ENCODE results near the gene FARS2. TPM values are rescaled to one million over a fixed set of nuclear protein-coding genes. Genes with fewer than 3 reads are reported as not detected.

The FARS2 gene
- polyA plus RNA-seq, 2 of the 4 experiments (the other 2 are of a cell fraction), result 12.9 to 17.5 TPM

DNA sequence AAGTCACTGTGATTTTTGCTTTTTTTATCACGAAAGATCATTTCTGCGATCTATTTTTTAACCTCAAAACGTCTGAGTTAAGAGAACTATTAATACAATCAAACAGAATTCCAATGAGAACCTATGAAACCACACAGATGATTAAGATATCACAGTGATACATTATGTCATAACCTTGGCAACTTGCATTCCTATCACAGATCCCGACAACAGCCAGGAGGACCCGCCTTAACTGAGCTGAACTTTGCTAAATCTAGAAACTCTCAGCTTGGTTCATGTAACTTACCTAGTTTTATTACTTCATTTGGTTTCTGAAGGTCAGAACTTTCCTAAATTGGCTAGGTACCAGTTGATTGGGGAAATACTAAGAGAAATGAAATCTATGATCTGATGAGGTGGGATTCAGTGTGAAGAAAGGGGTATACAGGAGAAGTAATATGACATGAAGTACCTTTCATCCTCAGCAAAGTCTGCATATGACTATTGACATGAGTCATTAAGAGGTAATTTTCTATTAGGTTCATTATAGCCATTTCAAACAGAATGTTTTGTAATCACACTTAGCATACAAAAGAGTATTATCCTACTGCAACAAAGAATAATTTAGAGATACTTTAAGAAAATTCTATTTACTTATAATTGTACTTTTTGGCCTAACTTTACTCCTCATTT is 11.7 kb upstream of the FARS2 start (continued):
- TF ChIP-seq, protein P1, sequence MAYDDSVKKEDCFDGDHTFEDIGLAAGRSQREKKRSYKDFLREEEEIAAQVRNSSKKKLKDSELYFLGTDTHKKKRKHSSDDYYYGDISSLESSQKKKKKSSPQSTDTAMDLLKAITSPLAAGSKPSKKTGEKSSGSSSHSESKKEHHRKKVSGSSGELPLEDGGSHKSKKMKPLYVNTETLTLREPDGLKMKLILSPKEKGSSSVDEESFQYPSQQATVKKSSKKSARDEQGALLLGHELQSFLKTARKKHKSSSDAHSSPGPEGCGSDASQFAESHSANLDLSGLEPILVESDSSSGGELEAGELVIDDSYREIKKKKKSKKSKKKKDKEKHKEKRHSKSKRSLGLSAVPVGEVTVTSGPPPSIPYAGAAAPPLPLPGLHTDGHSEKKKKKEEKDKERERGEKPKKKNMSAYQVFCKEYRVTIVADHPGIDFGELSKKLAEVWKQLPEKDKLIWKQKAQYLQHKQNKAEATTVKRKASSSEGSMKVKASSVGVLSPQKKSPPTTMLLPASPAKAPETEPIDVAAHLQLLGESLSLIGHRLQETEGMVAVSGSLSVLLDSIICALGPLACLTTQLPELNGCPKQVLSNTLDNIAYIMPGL (CRISPR knock-in tag; IDR thresholded peaks at IDR 0.05; ENCODE audit: borderline replicate concordance), result no peak

DNA sequence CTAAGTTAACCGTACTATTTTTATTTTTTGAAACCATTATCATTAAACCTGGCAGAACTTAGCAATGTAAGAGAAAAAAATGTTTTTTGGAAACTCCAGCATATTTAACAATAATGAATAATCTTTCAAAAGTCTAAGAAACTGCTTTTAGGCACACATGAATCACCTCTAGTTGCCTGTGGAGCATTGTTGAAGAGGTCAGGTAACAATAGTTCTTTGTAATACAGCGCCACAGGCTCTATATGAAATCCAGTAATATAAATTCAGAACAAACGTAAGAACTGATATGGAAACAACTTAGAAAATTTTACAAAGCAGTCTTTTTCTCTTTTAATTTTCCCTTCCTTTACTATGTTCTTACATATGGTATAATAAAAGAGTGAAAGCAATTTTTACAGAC is 10.9 kb upstream of the FARS2 start:
- ATAC-seq (no peak), FAIRE-seq (no peak), DNase-seq (ENCODE audit: low read depth in 1 of 2, low spot score in 1 of 2) (no peak)
- POLR2A ChIA-PET, result no interaction called here
- H3K27ac ChIP-seq, result no peak overlapping the region
- no peak overlapping the region for H3K4me2 ChIP-seq
- peaks cover 14% of the 10 kb centered on the region for H3K4me1 ChIP-seq
- TF ChIP-seq GATA3 (IDR thresholded peaks at IDR 0.05; ENCODE audit: borderline replicate concordance) (no peak), NPAS2 (CRISPR knock-in tag; IDR thresholded peaks at IDR 0.05; ENCODE audit: borderline replicate concordance) (no peak), RARB (CRISPR knock-in tag; IDR thresholded peaks at IDR 0.05) (no peak), EP300 (IDR thresholded peaks at IDR 0.05) (no peak), CBX8 (IDR thresholded peaks at IDR 0.05) (no peak), TP53 (CRISPR knock-in tag; IDR thresholded peaks at IDR 0.05) (no peak), ZFP36 (IDR thresholded peaks at IDR 0.05; ENCODE audit: borderline replicate concordance, partially characterized antibody) (no peak), HEYL (CRISPR knock-in tag; IDR thresholded peaks at IDR 0.05) (no peak), PHF8 (IDR thresholded peaks at IDR 0.05; ENCODE audit: borderline replicate concordance, low read depth) (no peak), RAD21 (conservative IDR thresholded peaks at IDR 0.05 in 1 of 2, IDR thresholded peaks at IDR 0.05 in 1 of 2) (no peak), SREBF2 (IDR thresholded peaks at IDR 0.05) (no peak), ZC3H11A (IDR thresholded peaks at IDR 0.05) (no peak)
- TF ChIP-seq, protein P2, sequence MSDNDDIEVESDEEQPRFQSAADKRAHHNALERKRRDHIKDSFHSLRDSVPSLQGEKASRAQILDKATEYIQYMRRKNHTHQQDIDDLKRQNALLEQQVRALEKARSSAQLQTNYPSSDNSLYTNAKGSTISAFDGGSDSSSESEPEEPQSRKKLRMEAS (IDR thresholded peaks at IDR 0.05), result no peak
- TF ChIP-seq, protein P1 (CRISPR knock-in tag; IDR thresholded peaks at IDR 0.05; ENCODE audit: borderline replicate concordance), result no peak
- TF ChIP-seq, protein P3, sequence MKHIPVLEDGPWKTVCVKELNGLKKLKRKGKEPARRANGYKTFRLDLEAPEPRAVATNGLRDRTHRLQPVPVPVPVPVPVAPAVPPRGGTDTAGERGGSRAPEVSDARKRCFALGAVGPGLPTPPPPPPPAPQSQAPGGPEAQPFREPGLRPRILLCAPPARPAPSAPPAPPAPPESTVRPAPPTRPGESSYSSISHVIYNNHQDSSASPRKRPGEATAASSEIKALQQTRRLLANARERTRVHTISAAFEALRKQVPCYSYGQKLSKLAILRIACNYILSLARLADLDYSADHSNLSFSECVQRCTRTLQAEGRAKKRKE (CRISPR knock-in tag; IDR thresholded peaks at IDR 0.05; ENCODE audit: low read depth), result no peak
- TF ChIP-seq, protein P4, sequence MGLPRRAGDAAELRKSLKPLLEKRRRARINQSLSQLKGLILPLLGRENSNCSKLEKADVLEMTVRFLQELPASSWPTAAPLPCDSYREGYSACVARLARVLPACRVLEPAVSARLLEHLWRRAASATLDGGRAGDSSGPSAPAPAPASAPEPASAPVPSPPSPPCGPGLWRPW (IDR thresholded peaks at IDR 0.05), result no peak
- H3K9me3 ChIP-seq, result no peaks in the 10 kb centered on the region
- CTCF ChIA-PET, result no interaction called here
- H3K4me3 ChIP-seq, result no peak overlapping the region
- WGBS (ENCODE audit: missing lambda C conversion rate), result 92% methylated on average over 3 of the region's 3 CpGs

DNA sequence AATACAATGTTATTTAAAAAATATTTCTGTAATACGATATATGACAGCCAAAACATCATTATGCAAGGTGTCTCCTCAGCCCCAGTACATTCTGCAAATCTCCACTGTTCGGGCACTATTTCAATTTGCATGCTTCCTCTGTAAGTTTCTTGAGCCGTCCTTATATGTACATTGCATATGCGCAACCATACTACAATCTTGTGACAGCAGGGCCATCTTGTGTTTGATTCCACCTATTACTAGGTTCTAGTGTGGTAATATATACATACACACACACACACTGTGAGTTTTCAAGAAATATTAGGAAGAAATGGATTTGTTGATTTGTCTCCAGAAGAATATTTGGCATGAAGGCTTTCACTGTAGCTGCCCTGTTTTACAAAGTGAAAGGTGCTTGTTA is 10.4 kb upstream of the FARS2 start:
- no peak overlapping the region for H3K27ac ChIP-seq
- 89% methylated on average over 4 of the region's 4 CpGs for WGBS (ENCODE audit: missing lambda C conversion rate)
- ChIA-PET POLR2A (no interaction called here), CTCF (no interaction called here)
- FAIRE-seq, result no peak
- no peak for TF ChIP-seq HOXB13 (CRISPR knock-in tag; IDR thresholded peaks at IDR 0.05; ENCODE audit: low read depth)
- TF ChIP-seq MAFK (IDR thresholded peaks at IDR 0.05; ENCODE audit: partially characterized antibody), result no peak
- TF ChIP-seq, protein P5, sequence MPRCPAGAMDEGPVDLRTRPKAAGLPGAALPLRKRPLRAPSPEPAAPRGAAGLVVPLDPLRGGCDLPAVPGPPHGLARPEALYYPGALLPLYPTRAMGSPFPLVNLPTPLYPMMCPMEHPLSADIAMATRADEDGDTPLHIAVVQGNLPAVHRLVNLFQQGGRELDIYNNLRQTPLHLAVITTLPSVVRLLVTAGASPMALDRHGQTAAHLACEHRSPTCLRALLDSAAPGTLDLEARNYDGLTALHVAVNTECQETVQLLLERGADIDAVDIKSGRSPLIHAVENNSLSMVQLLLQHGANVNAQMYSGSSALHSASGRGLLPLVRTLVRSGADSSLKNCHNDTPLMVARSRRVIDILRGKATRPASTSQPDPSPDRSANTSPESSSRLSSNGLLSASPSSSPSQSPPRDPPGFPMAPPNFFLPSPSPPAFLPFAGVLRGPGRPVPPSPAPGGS (IDR thresholded peaks at IDR 0.05), result no peak
- TF ChIP-seq CHD2 (IDR thresholded peaks at IDR 0.05; ENCODE audit: low read length, partially characterized antibody), result no peak
- TF ChIP-seq EHF (CRISPR knock-in tag; IDR thresholded peaks at IDR 0.05), result no peak
- TF ChIP-seq RAD21 (conservative IDR thresholded peaks at IDR 0.05 in 1 of 2, IDR thresholded peaks at IDR 0.05 in 1 of 2), result no peak
- no peaks in the 10 kb centered on the region for H3K9me3 ChIP-seq
- DNase-seq (ENCODE audit: low read depth in 1 of 2, low spot score in 1 of 2), result no peak
- no peak overlapping the region for H3K4me3 ChIP-seq
- H3K4me2 ChIP-seq, result no peak overlapping the region
- peaks cover 14% of the 10 kb centered on the region for H3K4me1 ChIP-seq
- no peak for ATAC-seq

Measured in A549 (cell line).